Ureter (tissue), 1 donor: ENCODE data around the gene MAP4K3. TPM values are rescaled to one million over a fixed set of nuclear protein-coding genes. Genes with fewer than 3 reads are reported as not detected.
"Not testable (repeated sequence)": the region's sequence is repeated elsewhere in the genome, so short reads cannot be mapped to it uniquely, and the experiment has no call there.

Source experiments
- DNase-seq: peaks from one replicate; pipeline ENCODE4 v3.0.0-alpha.2; 2020; ENCODE audit warnings: low spot score
- total RNA-seq: library from RNA; stranded (reverse); gene quantifications from one replicate; pipeline ENCODE4 v1.2.4, GENCODE V29; 2023
- donor health status: DM: yes; HTN: yes; CAD: no.

Gene MAP4K3
- total RNA-seq, 1 donor from 2014 or later = 73.3 TPM

GRCh38 chr2:39409697-39410389 is 27.2 kb downstream of the MAP4K3 start:
- no peak for DNase-seq

DNA sequence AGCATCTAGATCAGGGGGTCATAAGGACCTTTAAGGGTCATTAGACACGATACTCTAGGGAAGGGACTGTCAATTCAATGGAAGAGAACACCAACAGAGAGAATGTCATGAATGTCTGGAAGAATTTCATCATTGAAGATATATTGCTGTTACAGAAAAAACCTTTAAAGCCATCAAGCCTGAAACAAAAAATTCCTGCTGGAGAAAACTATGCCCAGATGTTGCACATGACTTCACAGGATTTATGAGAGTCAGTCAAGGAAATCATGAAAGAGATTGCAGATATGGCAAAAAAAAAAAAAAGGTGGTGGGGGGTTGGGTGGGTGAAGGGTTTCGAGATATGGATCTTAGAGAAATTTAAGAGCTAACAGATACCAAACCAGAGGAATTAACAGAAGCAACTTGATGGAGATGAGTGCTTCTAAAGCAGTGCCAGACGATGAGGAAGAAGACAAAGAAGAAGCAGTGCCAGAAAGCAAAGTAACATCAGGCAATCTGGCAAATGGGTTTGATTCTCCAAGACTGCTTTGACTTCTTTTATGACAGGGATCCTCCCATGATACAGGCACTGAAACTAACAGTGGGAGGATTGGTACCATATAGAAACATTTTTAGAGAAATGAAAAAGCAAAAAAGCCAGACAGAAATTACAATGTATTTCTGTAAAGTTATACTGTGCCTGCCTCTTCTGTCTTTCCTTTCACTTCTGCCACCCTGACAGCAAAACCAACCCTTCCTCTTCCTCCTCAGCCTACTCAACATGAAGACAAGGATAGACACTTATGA is 28.5 kb downstream of the MAP4K3 start:
- no peak for DNase-seq

GRCh38 chr2:39407516-39408296 is 29.4 kb downstream of the MAP4K3 start:
- no peak for DNase-seq

- DNase-seq = no peak
Observed at GRCh38 chr2:39405364-39405763, 31.7 kb downstream of the MAP4K3 start.

DNA sequence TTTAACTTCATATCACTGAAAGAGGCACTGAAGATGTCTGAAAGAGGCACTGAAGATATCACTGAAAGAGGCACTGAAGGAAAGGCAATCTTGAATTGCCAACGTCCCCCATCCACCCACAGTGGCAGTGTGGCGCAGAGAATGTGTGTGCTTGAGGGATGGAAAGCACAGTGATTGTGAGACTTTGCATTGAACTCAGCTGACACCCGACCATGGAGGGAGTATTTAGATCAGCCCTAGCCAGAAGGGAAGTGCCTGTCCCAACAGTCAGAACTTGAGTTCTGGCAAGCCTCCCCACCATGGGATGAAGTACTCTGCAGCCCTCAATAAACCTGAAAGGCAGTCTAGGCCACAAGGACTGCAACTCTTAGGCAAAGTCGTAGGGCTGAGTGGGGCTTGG is 33.8 kb downstream of the MAP4K3 start:
- DNase-seq = no peak

GRCh38 chr2:39401319-39401718 is 35.8 kb downstream of the MAP4K3 start:
- no peak for DNase-seq

DNA sequence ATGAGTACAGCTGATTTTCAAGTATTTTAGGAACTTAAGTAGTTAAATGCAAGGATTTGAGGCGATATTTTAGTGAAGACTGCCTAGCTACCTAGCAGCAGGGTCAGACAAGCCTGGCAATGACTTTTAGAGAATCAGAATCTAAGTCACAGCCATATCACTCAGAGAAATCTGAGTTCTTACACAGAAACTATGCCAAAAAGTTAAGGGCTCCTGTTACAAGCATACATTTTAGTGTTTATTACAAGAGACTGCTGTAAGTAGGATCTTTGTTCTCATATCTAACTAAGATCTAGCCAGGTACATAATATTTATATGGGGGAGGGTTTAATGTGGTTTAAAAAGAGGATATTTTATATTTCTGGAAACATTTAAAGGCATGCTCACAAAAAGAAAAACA is 37.5 kb downstream of the MAP4K3 start:
- DNase-seq = no peak

- no peak for DNase-seq
Observed at GRCh38 chr2:39395313-39395712, 41.8 kb downstream of the MAP4K3 start.

- no peak for DNase-seq
Observed at GRCh38 chr2:39394516-39394961, 42.5 kb downstream of the MAP4K3 start.

DNA sequence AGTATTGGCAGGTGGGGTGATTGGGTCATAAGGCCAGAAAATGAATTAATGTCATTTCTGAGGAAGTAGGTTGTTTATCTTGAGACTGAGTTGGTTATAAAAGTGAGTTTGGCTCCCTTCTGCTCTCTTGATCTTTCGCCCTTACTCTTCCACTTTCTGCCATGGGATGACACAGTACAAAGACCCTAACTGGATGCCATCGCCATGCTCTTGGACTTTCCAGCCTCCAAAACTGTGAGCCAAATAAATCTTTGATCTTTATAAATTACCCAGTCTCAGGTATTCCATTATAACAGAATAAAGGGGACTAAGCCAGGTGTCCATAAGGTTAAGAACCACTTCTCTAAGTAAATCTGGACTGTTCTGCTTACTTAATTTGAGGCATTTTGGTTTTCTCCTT is 44.4 kb downstream of the MAP4K3 start:
- no peak for DNase-seq

GRCh38 chr2:39390216-39390615 is 46.9 kb downstream of the MAP4K3 start:
- DNase-seq = no peak

- DNase-seq = no peak
Observed at GRCh38 chr2:39386064-39386463, 51.0 kb downstream of the MAP4K3 start.

- DNase-seq = no peak
Observed at GRCh38 chr2:39385172-39385571, 51.9 kb downstream of the MAP4K3 start.

GRCh38 chr2:39384071-39384470 is 53.0 kb downstream of the MAP4K3 start:
- not testable (repeated sequence) for DNase-seq

- no peak for DNase-seq
Observed at GRCh38 chr2:39383146-39383545, 53.9 kb downstream of the MAP4K3 start.

GRCh38 chr2:39381653-39382052 is 55.4 kb downstream of the MAP4K3 start:
- no peak for DNase-seq

GRCh38 chr2:39380525-39381150 is 56.4 kb downstream of the MAP4K3 start:
- DNase-seq = no peak

GRCh38 chr2:39379643-39380524 is 57.2 kb downstream of the MAP4K3 start:
- DNase-seq = no peak

- DNase-seq = no peak
Observed at GRCh38 chr2:39378968-39379367, 58.1 kb downstream of the MAP4K3 start.

- DNase-seq = no peak
Observed at GRCh38 chr2:39377226-39377939, 59.7 kb downstream of the MAP4K3 start.
